AG10803 (cell line): ENCODE data around the gene ARHGEF17.

ENCODE experiments used
- DNase-seq: peaks from one replicate; pipeline ENCODE4 v3.0.0; 2010; ENCODE audit warnings: low read depth
- H3K4me3 ChIP-seq: 2 replicates; pipeline ENCODE4 v1.5.1; 2011; ENCODE audit warnings: mild to moderate bottlenecking, low read length, control low read depth
- CTCF ChIP-seq: conservative IDR thresholded peaks from 2 replicates; pipeline ENCODE4 v1.5.1; 2011; ENCODE audit warnings: mild to moderate bottlenecking, low read length, control low read depth, inconsistent platforms

ARHGEF17 gene

GRCh38 chr11:73404506-73405145 is 96.5 kb downstream of the ARHGEF17 start:
- no peak for TF ChIP-seq CTCF
- no peak for DNase-seq

GRCh38 chr11:73405146-73405510 is 97.1 kb downstream of the ARHGEF17 start:
- no peak for DNase-seq
- H3K4me3 ChIP-seq, result no peak overlapping the region
- TF ChIP-seq CTCF, result no peak

More at GRCh38 chr11:73404506-73405145, 96.5 kb downstream of the ARHGEF17 start:
- no peak overlapping the region for H3K4me3 ChIP-seq

GRCh38 chr11:73406131-73406530 is 98.1 kb downstream of the ARHGEF17 start:
- DNase-seq, result no peak
- no peak overlapping the region for H3K4me3 ChIP-seq
- no peak for TF ChIP-seq CTCF

- no peak for TF ChIP-seq CTCF
- no peak overlapping the region for H3K4me3 ChIP-seq
- DNase-seq, result no peak
Observed at GRCh38 chr11:73406619-73407018, 98.5 kb downstream of the ARHGEF17 start.

GRCh38 chr11:73409431-73409830 is 101.4 kb downstream of the ARHGEF17 start:
- no peak overlapping the region for H3K4me3 ChIP-seq
- DNase-seq, result no peak
- TF ChIP-seq CTCF, result no peak

- DNase-seq, result no peak
- no peak overlapping the region for H3K4me3 ChIP-seq
- TF ChIP-seq CTCF, result no peak
Observed at GRCh38 chr11:73410627-73411026, 102.6 kb downstream of the ARHGEF17 start.

GRCh38 chr11:73411031-73411430 is 103.0 kb downstream of the ARHGEF17 start:
- H3K4me3 ChIP-seq, result no peak overlapping the region
- no peak for TF ChIP-seq CTCF
- no peak for DNase-seq
